HG02763 (cell line): ENCODE measurements around the gene CEP85L.
A peak's percentile ranks its signal among the peaks of the same experiment; 100 is the strongest.

Source experiments
- ATAC-seq: cut with Tn5 transposase; IDR thresholded peaks from one replicate; pipeline ENCODE4 v1.9.1; 2021; ENCODE audit warnings: mild to moderate bottlenecking, moderate library complexity; ENCODE audit not compliant: unreplicated experiment

The CEP85L gene

DNA sequence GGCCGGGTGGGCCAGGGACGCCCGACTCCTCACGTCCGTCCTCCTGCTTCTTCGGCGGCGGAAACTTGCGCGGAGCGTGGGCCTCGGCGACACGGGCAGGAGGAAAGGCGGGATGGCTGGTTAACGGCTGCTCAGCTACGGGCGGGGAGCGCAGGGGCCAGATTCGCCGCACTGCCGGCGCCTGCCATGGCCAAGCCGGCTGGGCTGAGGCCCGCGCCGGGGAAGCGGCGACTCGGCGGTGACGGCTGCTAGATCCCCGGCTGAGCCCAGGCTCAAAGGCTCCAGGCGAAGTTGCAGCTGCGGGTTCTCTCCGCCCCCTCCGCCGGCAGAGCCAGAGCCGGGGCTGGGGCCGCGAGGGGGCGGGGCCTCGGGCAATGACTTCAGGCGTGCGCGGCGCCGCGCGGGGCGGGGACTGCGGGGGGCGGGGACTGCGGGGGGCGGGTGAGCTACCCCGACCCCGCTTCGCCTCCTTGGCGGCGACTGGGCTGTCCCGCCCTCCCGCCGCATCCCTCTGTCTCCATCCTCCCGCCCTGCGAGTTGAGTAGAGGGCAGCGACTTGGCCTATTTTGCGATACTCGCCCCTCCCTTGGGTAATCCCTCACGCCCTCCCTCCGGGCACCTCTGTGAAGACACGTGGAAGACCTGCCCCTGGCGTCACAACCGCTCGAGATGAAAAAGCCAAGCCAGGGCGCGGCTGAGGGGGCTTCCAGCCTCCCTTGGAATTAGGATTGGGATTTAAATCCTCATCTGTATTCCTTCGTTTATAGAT, at the start of gene CEP85L:
CEP85L (minus strand) TSS at position 310 of the 769 bp plus-strand sequence. CDS start 322 bp downstream, outside the sequence.
- ATAC-seq = peak; percentile 89

DNA sequence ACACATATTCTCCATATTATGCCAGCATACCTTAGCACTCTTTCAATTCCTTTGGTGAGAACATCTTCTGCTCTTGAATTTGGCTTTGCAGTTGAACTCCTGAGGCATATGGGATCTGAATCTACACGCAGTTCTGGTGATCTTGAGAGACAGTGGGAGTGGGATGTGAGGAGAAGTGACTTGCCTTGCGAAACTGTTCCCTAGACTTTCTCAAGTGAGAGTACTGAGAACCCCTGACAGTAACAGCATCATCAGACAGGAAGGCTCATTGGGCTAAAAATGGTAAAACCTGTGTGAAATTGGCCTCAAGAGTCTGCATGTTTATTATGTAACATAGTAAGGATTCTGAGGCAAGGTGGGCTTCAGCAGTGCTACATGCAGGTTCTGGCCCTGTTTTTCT, 49.1 kb upstream of the CEP85L start:
- no peak for ATAC-seq

DNA sequence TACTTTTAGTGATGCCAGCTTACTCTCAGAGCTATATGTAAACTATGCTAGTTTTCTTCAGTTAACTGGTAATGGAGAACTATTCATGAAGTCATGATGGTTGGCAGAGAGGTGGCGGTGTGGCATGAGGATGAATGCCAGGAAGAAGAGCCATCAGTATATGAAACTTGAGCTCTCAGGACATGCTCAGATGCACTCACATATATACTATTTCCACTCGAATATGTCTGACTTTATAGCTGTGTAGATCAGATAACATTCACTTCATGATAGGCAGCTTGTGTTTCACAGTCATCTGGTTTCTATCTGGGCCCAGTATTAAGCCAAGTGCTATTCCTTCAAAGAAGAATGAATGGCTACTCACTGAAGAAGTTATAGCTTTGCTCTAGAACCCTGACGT, 46.2 kb upstream of the CEP85L start:
- ATAC-seq = no peak

DNA sequence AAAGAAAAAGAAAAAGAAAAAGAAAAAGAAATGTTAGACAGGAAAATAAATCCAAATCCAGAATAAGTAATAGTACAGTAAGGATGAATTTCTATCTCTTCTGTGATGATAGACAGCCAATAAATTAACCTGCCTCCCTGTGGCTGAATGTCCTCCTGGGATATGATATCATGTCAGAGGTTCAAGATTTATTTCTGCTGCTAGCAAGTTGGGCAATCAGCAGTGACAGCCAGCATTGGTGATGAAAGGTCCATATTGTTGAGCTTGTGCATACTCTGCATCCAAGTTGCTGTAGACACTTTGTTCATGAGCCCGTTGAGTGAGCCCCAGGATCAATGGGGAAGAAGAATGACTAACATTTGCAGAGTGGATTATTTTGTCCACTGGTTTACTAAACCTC, 44.9 kb upstream of the CEP85L start:
- no peak for ATAC-seq

DNA sequence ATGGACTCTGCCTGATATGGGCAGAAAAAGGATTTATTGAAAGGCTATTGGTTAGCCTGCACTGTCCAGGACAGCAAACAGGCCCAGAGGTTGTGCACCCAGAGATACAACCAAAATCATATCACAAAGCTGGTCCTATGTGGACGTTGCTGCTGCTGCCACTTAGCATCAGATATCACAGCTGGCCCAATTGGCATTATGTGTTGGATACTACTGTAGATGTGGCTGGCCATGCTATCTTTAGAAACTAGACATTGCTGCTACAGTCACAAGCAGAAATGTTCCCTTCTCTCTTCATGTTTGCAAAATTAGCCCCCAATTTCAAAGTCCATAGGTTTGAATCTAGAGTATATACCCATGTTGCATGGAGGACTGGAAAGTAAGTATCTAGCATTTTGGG, 42.2 kb upstream of the CEP85L start:
- no peak for ATAC-seq

DNA sequence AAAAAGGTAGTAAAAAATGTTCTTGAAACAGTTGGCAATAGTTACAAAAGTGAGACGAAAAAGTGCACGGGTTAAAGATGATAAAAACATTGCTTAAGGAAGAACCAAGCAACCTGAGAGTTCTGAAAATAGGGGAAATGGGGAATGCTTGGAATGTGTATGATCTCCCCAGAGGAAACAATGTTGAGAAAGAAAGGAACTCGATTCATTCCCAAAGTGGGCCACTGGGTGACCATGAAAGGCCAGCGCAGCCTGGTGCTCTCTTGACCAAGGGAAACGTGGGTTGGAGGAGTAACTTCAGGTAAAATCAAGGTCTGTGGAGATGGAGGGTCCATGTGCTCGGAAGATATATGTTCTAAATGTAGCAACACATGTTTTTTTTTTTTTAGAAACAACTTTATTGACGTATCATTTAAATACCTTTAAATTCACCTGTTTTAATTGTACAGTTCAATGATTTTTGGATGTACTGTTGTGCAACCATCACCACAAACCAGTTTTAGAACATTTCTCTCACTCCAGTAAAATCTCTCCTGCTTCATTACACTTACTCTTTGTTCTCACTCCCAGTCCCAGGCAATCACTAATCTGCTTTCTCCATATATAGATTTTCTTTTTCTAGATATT, 34.5 kb upstream of the CEP85L start:
- no peak for ATAC-seq

DNA sequence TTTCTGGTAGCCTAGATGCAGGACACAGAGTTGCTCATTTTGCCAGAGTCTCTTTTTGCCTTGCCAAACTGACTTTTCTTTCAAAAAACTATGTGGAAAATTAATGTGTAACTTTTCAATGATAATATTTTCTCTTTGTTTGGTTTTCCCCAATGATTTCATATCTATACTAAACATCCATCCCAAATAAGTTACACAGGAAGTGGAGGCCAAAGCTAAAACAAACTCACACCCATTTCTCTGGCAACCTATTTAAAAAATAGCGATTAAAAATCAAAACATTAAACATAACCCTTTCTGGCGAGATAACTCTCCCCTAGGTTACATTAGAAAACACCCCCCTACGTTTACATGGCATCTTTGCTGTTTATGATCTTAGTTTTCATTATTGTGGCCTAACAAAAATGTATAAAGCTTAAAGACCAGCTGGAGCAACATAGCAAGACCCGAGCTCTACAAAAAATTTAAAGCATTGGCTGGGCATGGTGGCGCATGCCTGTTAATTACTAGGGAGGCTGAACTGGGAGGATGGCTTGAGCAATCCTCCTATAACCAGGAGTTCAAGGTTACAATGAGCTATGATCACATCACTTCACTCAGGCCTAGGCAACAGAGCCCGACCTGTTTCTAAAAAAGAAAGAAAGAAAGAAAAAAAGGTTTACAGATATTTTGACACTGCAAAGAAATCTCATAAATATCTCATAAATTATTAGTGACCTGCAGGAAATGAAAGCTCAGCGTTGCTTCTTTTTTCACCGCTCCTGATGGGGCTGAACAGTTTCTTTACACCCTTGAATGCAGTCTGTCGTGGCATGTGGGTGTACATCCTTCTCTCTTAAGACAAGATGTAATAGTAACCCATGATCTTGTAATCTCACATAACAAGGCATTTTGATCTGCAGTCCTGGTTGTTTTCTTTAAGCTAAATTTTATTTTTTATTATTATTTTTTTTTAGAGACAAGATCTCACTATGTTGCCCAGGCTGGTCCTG, 32.8 kb upstream of the CEP85L start:
- no peak for ATAC-seq

DNA sequence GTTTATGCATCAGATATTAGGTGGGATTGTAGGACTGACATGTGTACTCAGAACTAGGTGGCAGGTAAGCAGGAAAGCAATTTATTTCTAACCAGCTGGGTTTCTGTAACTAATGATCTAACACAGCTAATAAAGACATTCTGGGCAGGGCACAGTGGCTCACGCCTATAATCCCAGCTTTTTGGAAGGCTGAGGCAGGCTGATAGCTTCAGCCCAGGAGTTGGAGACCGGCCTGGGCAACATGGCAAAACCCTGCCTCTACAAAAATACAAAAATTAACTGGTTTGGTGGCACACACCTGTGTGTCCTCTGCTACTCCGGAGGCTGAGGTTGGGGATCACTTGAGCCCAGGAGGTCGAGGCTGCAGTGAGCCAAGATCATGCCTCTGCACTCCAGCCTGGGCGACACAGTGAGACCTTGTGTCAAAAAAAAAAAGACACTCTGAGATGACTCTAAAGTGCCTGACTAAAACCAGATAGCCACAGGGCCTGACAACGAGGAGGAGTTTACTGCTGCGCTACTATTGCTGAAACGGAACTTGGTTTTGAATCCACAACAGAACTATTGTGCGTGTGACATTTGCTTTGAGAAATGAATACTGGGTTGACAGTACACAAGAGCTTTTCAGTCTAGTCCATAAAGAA, 29.2 kb upstream of the CEP85L start:
- ATAC-seq = no peak

DNA sequence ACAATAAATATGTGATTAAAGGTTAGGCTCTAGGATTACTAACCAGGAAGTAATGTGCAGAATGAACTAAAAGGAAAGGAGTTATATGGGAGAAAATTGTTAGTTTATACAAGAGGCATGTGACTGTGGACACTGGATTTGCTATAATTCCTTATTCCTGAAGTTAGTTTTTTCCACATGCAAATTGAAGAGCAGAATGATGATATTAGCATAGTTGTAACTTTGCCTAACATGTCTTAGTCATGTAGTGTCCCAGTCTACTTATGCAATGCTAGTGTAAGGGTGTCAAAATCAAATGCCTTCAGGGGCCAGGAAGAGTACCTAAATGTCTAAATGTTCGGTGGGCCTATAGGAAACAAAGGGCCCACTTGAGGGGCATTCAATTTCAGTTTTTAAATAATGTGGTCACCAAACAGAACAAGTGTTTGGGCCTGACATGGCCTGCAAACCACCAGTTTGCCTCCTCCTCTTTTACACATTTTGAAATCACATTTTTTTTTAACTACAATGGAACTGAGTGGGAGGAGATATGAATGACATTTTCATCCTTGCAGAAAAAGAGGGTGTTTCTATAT, 28.0 kb upstream of the CEP85L start:
- no peak for ATAC-seq

DNA sequence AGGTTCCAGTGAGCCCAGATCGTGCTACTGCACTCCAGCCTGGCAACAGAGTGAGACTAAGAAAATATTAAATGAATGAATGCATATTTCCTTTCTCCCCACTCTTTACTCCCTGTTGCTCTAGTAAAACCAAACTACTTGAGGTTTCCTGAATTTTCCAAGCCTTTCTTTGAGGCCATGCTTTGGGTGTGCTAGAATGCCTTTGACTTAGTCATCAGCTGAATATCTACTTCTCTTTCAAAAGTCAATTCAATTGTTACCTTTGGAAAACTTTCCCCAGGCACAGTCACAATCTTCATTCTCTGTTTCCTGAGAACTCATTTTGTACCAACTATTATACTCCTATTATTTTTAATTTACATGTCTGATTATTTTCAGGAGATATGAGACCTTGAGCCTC, 27.5 kb upstream of the CEP85L start:
- ATAC-seq = no peak

DNA sequence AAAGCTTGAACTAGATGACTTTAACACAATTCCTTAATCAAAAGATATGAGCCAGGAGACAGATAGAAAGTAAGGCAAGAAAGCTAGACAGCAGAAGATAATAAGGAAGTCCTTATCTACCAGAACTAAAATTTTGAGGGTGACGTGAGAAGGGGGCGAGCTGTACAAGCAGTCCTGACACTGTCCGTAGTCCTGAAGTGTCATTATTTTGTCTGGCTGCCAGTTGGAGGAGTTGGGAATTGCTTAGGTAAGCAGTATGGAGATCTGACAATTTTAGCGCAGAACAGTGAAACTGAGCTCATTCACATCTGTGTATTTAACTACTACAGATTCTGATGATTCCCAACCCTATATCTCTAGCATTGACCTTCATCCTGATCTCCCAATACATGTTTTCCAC, 25.8 kb upstream of the CEP85L start:
- no peak for ATAC-seq

DNA sequence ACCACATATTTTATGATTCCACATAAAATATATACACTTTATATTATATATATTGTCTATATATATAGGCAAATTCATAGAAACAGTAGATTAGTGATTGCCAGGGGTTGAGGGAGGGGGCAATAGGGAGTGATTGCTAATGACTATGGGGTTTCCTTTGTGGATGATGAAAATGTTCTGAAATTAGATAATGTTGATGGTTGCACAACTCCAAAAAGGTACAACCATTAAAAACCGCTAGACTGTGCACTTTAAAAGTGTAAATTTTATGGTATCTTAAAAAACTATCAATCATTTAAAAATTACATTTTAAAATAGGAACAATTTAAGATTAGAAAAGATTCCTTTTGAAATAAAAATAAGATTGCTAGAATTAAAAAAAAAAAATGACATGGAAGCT, 23.8 kb upstream of the CEP85L start:
- no peak for ATAC-seq

DNA sequence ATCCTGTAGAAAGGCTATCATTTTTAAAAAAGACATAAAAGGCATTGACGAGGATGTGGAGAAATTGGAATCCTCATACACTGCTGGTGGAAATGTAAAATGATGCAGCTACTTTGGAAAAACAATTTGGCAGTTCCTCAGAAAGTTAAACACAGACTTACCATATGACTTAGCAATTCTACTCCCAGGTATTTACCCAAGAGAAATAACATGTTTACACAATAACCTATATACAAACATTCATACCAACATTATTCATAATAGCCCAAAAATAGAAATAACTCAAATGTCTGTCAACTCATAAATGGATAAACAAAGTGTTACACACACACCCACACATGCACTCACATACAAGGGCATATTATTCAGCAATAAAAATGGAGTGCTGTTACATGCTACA, 23.4 kb upstream of the CEP85L start:
- no peak for ATAC-seq

DNA sequence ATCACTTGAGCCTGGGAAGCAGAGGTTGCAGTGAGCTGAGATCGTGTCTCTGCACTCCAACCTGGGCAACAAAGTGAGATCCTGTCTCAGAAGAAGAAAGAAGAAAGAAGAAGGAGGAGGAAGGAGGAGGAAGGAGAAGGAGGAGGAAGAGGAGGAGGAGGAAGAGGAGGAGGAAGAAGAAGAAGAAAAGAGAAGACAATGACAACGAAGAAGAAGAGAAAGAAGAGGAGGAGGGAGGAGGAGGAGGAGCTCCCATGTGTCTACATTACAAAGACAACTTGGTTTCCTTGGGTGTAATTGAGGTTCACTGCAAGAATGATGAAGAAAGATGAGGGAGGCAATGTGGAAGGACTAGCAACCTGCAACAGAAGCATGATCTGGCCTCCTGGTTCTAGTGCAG, 21.3 kb upstream of the CEP85L start:
- no peak for ATAC-seq

DNA sequence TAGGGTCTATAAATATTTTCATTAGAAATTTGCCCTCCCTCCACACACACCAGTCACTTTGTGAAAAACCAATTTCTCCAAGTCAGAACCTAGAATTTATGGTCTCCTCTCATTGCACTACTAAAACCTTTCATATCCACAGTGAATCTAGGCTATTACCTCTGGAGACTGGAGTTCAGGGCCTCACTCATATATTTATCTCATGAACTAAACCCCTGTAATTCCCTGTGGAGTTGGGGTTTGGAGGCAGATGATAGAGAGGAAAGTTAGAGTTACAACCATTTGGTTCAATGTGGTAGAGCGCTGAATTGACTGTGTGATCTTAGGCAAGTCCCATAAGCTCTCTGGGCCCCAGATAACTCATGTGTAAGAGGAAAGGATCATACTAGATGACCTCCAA, 18.2 kb upstream of the CEP85L start:
- ATAC-seq = no peak

DNA sequence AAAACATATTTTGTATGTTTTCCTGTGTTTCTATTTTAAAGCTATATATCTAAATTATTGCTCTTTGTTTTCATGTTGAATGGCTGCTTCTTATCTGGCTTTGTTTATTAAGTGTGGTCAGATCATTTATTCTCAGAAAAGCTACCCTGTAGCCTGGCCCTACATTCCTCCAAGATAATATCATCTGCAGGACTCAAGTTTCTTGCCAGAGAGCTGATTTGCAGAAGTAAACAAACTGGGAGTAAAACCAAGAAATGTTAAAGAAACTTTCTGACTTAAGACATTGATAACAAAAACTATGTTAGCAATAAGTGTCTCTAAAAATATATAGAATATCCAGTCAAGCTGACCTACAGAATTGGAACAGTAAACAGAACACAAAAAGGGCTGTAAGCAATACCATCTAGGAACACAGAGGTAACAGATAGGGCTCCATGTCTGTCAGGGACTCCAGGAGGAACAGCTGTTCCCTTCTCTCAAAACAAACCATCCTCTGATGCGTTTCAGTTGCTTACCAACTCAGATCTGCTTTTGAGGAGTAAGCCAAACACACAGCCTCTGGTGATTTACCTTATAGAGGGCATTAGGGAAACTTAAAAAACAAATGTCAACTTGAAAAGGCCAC, 17.5 kb upstream of the CEP85L start:
- ATAC-seq = no peak

DNA sequence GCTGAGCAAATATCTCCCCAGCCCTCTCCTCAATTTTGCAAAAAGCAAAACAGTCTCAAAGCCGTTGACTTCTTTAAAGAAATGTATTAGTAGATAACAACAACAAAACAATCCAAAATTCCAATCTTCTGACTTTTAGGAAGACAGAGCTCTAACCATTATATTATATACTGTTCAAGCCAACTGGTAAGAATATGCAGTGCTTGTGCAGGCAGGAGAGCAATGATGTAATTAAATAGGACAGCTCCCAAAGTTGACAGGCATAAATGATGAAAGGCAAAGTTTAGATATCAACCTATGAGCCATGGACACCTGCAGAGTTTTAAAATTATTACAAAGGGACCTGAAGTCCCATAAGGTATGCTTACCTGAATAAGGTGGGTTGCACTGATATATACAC, 16.6 kb upstream of the CEP85L start:
- no peak for ATAC-seq

DNA sequence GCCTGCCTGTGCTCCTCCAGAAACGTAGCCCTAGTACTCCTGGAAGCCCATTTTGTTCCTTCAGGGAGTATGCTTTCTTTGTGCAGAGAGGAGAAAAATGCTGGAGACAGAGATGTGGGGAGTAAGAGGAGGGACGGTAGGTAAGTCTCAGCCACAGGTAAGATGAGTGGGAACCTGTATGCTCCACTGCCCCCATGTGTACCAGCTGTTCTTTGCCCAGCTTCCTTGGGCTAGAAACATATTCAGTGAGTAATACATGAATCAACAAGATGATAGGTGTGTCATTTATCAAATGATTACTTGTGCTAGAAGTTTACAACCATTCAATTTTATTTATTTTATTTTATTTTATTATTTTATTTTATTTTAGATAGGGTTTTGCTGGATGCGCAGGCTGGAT, 13.6 kb upstream of the CEP85L start:
- ATAC-seq = peak; percentile 57

DNA sequence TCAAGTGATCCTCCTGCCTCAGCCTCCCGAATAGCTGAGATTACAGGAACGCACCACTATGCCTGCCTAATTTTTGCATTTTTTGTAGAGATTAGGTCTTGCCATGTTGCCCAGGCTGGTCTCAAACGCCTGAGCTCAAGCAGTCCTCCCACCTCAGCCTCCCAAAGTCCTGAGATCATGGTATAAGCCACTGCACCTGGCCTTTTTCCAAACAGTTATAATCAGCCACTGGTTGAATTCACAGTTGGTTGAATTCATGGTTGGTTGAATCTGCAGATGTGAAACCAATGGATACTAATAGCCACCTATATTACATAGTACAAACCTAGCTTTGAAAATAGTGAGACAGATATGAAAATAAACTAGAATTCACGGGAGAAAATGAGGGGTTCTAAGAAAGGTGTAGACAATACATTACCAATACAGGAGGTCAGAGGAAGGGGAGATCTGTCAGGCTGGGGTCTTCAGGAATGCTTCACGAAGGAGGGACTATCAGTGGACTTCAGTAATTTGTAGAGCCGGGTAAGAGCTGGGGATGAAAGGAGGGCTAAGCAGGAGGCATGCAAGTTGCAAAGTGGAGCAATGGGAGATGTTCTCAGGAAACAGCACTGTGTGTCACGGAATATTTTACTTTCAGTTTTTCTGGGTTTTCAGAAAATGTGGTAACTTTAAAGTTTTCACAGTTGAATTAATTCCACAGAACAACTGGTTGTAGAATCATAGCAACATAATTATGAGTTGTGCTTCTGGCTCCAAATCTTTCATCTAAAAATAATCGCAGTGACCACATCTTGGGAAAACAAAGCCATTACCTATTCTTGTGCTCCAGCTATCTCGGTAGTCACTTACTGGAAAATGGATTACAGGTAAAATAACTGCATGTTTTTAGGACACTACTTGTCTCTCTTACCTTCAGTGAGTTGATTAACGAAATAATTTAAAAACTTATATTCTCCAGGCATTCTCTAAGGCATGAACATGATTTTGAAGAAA, 12.9 kb upstream of the CEP85L start:
- peak; percentile 34 for ATAC-seq
